ENCODE measurements around the gene SLIT3. TPM values are rescaled to one million over a fixed set of nuclear protein-coding genes. Genes with fewer than 3 reads are reported as not detected.

Gene SLIT3
- total and polyA plus RNA-seq, 9 of the 15 experiments (the other 6 are each of a cell fraction or from before 2014, with no cell fraction given) = 0.01 to 0.04 TPM; not detected in 7

DNA sequence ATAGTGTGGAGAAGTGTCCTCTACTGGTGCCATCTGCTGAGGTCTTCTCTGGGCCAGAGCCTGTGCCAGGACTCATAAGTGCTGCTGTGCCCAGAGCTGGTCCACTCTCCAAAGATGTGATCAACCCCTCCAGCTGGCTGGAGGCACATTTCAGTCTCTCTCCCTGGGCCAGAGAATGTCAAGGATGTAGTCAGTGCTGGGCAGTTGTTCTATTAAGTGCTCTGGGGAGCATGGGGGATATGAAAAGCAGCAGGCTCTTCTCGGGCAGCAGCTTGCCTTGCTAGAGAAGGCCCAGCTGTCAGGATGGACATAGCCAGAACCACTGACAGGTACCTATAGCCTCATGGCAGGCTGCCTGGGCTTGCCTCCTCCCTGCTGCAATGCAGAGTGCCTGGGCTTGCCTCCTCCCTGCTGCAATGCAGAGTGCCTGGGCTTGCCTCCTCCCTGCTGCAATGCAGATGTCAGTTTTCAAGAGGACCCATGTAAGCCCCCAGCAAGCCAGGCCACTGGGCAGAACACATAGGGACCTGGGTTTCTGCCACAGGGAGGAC lies 564.6 kb downstream of the SLIT3 start:
- no peak for FAIRE-seq
- no peak for DNase-seq (ENCODE audit: extremely low read depth in 1 of 4, low spot score in 3 of 4)
- Histone ChIP-seq H3K4me1 (replicated peaks in 1 of 2; ENCODE audit: control insufficient read depth in 2 of 2, insufficient read depth in 2 of 2, low read length in 2 of 2) (no peaks in the 10 kb centered on the region), H3K79me2 (ENCODE audit: control insufficient read depth, insufficient read depth, low read length) (no peaks in the 10 kb centered on the region), H3K4me2 (ENCODE audit: insufficient read depth, low read length) (no peak overlapping the region), H4K20me1 (replicated peaks; ENCODE audit: control insufficient read depth, insufficient read depth, low read length) (no peaks in the 10 kb centered on the region), H3K9me3 (replicated peaks; ENCODE audit: control insufficient read depth, insufficient read depth, low read depth, low read length) (no peaks in the 10 kb centered on the region), H3K27ac (ENCODE audit: extremely low read depth, low read depth, low read length) (no peak overlapping the region), H3K9me1 (ENCODE audit: control insufficient read depth, insufficient read depth, low read length) (no peaks in the 10 kb centered on the region), H3K9ac (ENCODE audit: insufficient read depth in 1 of 2, low read depth in 2 of 2, low read length in 2 of 2) (no peak overlapping the region), H2AFZ (ENCODE audit: low read depth, low read length) (no peak overlapping the region), H3K36me3 (ENCODE audit: control insufficient read depth, insufficient read depth, low read length) (no peaks in the 10 kb centered on the region), H3K27me3 (ENCODE audit: control insufficient read depth in 2 of 2, insufficient read depth in 2 of 2, low read length in 2 of 2) (peaks cover 3 to 15% of the 10 kb centered on the region in 2 experiments; a peak in 4 of 5 replicates), H3K4me3 (no peak overlapping the region)
- TF ChIP-seq ARNT (IDR thresholded peaks at IDR 0.05) (no peak), MCM5 (IDR thresholded peaks at IDR 0.05; ENCODE audit: low read depth) (no peak), ZNF766 (CRISPR knock-in tag; conservative IDR thresholded peaks at IDR 0.05) (no peak)
- TF ChIP-seq, protein P1, sequence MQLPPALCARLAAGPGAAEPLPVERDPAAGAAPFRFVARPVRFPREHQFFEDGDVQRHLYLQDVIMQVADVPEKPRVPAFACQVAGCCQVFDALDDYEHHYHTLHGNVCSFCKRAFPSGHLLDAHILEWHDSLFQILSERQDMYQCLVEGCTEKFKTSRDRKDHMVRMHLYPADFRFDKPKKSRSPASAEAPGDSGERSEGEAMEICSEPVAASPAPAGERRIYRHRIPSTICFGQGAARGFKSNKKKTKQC (CRISPR knock-in tag; IDR thresholded peaks at IDR 0.05) = no peak
- TF ChIP-seq, protein P2, sequence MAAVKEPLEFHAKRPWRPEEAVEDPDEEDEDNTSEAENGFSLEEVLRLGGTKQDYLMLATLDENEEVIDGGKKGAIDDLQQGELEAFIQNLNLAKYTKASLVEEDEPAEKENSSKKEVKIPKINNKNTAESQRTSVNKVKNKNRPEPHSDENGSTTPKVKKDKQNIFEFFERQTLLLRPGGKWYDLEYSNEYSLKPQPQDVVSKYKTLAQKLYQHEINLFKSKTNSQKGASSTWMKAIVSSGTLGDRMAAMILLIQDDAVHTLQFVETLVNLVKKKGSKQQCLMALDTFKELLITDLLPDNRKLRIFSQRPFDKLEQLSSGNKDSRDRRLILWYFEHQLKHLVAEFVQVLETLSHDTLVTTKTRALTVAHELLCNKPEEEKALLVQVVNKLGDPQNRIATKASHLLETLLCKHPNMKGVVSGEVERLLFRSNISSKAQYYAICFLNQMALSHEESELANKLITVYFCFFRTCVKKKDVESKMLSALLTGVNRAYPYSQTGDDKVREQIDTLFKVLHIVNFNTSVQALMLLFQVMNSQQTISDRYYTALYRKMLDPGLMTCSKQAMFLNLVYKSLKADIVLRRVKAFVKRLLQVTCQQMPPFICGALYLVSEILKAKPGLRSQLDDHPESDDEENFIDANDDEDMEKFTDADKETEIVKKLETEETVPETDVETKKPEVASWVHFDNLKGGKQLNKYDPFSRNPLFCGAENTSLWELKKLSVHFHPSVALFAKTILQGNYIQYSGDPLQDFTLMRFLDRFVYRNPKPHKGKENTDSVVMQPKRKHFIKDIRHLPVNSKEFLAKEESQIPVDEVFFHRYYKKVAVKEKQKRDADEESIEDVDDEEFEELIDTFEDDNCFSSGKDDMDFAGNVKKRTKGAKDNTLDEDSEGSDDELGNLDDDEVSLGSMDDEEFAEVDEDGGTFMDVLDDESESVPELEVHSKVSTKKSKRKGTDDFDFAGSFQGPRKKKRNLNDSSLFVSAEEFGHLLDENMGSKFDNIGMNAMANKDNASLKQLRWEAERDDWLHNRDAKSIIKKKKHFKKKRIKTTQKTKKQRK (IDR thresholded peaks at IDR 0.05; ENCODE audit: borderline replicate concordance, low read depth, low read length) = no peak
- TF ChIP-seq, protein P3, sequence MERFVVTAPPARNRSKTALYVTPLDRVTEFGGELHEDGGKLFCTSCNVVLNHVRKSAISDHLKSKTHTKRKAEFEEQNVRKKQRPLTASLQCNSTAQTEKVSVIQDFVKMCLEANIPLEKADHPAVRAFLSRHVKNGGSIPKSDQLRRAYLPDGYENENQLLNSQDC (CRISPR knock-in tag; IDR thresholded peaks at IDR 0.05) = no peak
- TF ChIP-seq, protein P4, sequence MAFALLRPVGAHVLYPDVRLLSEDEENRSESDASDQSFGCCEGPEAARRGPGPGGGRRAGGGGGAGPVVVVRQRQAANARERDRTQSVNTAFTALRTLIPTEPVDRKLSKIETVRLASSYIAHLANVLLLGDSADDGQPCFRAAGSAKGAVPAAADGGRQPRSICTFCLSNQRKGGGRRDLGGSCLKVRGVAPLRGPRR (CRISPR knock-in tag; IDR thresholded peaks at IDR 0.05) = no peak
- TF ChIP-seq, protein P5, sequence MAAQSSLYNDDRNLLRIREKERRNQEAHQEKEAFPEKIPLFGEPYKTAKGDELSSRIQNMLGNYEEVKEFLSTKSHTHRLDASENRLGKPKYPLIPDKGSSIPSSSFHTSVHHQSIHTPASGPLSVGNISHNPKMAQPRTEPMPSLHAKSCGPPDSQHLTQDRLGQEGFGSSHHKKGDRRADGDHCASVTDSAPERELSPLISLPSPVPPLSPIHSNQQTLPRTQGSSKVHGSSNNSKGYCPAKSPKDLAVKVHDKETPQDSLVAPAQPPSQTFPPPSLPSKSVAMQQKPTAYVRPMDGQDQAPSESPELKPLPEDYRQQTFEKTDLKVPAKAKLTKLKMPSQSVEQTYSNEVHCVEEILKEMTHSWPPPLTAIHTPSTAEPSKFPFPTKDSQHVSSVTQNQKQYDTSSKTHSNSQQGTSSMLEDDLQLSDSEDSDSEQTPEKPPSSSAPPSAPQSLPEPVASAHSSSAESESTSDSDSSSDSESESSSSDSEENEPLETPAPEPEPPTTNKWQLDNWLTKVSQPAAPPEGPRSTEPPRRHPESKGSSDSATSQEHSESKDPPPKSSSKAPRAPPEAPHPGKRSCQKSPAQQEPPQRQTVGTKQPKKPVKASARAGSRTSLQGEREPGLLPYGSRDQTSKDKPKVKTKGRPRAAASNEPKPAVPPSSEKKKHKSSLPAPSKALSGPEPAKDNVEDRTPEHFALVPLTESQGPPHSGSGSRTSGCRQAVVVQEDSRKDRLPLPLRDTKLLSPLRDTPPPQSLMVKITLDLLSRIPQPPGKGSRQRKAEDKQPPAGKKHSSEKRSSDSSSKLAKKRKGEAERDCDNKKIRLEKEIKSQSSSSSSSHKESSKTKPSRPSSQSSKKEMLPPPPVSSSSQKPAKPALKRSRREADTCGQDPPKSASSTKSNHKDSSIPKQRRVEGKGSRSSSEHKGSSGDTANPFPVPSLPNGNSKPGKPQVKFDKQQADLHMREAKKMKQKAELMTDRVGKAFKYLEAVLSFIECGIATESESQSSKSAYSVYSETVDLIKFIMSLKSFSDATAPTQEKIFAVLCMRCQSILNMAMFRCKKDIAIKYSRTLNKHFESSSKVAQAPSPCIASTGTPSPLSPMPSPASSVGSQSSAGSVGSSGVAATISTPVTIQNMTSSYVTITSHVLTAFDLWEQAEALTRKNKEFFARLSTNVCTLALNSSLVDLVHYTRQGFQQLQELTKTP (IDR thresholded peaks at IDR 0.05; ENCODE audit: low read depth in 1 of 2, partially characterized antibody in 2 of 2) = no peak
- WGBS (ENCODE audit: insufficient coverage, low coverage, missing lambda C conversion rate) = 0% methylated on average over 1 of the region's 1 CpG
- in situ Hi-C loops (cut with MboI) = no loop called here
- ChIA-PET CTCF (ENCODE audit: low intra/inter-chr PET ratio) (no interaction called here), POLR2A (no interaction called here)
- intact Hi-C loops (cut with micrococcal nuclease) = no loop called here
- no TSS peak for BruUV-seq (replicated peaks)
- no peak for ATAC-seq
